Large intestine (tissue), 3 donors: ENCODE data around the gene NOTCH2NLA. TPM values are rescaled to one million over a fixed set of nuclear protein-coding genes. Genes with fewer than 3 reads are reported as not detected.
"Not testable (repeated sequence)": the region's sequence is repeated elsewhere in the genome, so short reads cannot be mapped to it uniquely, and the experiment has no call there.

Experiments used
- DNase-seq, 2 donors: peaks; one replicate each; pipeline versions ENCODE4 v3.0.0 to v3.0.0-alpha.2; 2013
- H3K27ac ChIP-seq: one replicate; pipeline ENCODE4 v1.5.1; 2013; ENCODE audit warnings: low read length
- H3K27me3 ChIP-seq: 2 replicates; pipeline ENCODE4 v1.6.1; 2013; ENCODE audit warnings: low read length; ENCODE audit not compliant: control insufficient read depth, insufficient read depth
- H3K36me3 ChIP-seq: 2 replicates; pipeline ENCODE4 v1.6.1; 2013; ENCODE audit warnings: low read length; ENCODE audit not compliant: control insufficient read depth, insufficient read depth
- H3K4me1 ChIP-seq: one replicate; pipeline ENCODE4 v1.6.1; 2013; ENCODE audit warnings: low read length; ENCODE audit not compliant: control insufficient read depth, insufficient read depth
- H3K4me3 ChIP-seq: one replicate; pipeline ENCODE4 v1.5.1; 2013; ENCODE audit warnings: low read length
- H3K9me3 ChIP-seq: one replicate; pipeline ENCODE4 v1.6.1; 2013; ENCODE audit warnings: mild to moderate bottlenecking, low read depth, low read length, moderate library complexity; ENCODE audit not compliant: control insufficient read depth
- WGBS: methylation state at CpG from one replicate; pipeline ENCODE4 v1.1.5; 2013; ENCODE audit warnings: low lambda C conversion rate; ENCODE audit not compliant: insufficient coverage; 5-methylcytosine and 5-hydroxymethylcytosine counted together
- polyA plus RNA-seq: library from polyadenylated mRNA; unstranded; fragments of 120-200 nt; gene quantifications from one replicate; pipeline ENCODE4 v1.2.1, GENCODE V29; 2013

NOTCH2NLA gene
- polyA plus RNA-seq, 1 donor: 9.6 TPM

- H3K4me1 ChIP-seq, H3K4me3 ChIP-seq, H3K36me3 ChIP-seq, H3K27ac ChIP-seq, DNase-seq, H3K9me3 ChIP-seq, H3K27me3 ChIP-seq: not testable (repeated sequence)
- no CpG with 5 or more reads among the region's 1 CpG for WGBS
Observed at GRCh38 chr1:146167740-146168139, 61.1 kb downstream of the NOTCH2NLA start.

- H3K4me1 ChIP-seq, H3K27me3 ChIP-seq, H3K36me3 ChIP-seq, H3K27ac ChIP-seq, H3K4me3 ChIP-seq, DNase-seq, H3K9me3 ChIP-seq: not testable (repeated sequence)
- no CpG with 5 or more reads among the region's 1 CpG for WGBS
Observed at GRCh38 chr1:146167273-146167672, 61.5 kb downstream of the NOTCH2NLA start.

GRCh38 chr1:146144465-146144864 is 84.4 kb downstream of the NOTCH2NLA start, which contains the start of gene NBPF10:
NBPF10 (minus strand) TSS chr1:146144804; CDS start chr1:146144769, 35 bp downstream.
- H3K9me3 ChIP-seq, H3K27ac ChIP-seq, H3K4me1 ChIP-seq, H3K36me3 ChIP-seq, DNase-seq, H3K4me3 ChIP-seq, H3K27me3 ChIP-seq: not testable (repeated sequence)
- no CpG with 5 or more reads among the region's 7 CpGs for WGBS

Other genes with a start within 250 kb of the NOTCH2NLA start
- 607 TPM for gene TXNIP, start 232.4 kb downstream of the NOTCH2NLA start, polyA plus RNA-seq
- gene HJV, start 207.3 kb downstream of the NOTCH2NLA start, polyA plus RNA-seq: 0.46 TPM
- 0.79 TPM for gene NBPF10, start 84.2 kb downstream of the NOTCH2NLA start, polyA plus RNA-seq